Hepatocyte (in vitro differentiated cells): ENCODE results near the gene RAD9A. TPM values are rescaled to one million over a fixed set of nuclear protein-coding genes. Genes with fewer than 3 reads are reported as not detected.

ENCODE experiments used
- DNase-seq: peaks from one replicate; pipeline ENCODE4 v3.0.0-alpha.2; 2016; ENCODE audit warnings: low spot score
- H2AFZ ChIP-seq: fragments of 200-600 bp; sonication (generic); 2 replicates; pipeline ENCODE4 v1.6.0; 2016; ENCODE audit warnings: antibody characterized with exemption, mild to moderate bottlenecking
- H3K27ac ChIP-seq: fragments of 200-600 bp; sonication (generic); 2 replicates; pipeline ENCODE4 v1.5.1; 2016; ENCODE audit warnings: mild to moderate bottlenecking
- H3K27me3 ChIP-seq: fragments of 200-600 bp; sonication (generic); 2 replicates; pipeline ENCODE4 v1.6.1; 2016
- H3K36me3 ChIP-seq: fragments of 200-600 bp; sonication (generic); replicated peaks from 2 replicates; pipeline ENCODE4 v1.5.1; 2016; ENCODE audit warnings: low read depth; ENCODE audit not compliant: insufficient read depth
- H3K4me1 ChIP-seq: fragments of 200-600 bp; sonication (generic); 2 replicates; pipeline ENCODE4 v1.5.1; 2016; ENCODE audit warnings: mild to moderate bottlenecking, moderate library complexity; ENCODE audit not compliant: insufficient read depth
- H3K4me2 ChIP-seq: fragments of 200-600 bp; sonication (generic); 2 replicates; pipeline ENCODE4 v1.6.0; 2016
- H3K4me3 ChIP-seq: fragments of 200-600 bp; sonication (generic); 2 replicates; pipeline ENCODE4 v1.5.1; 2016; ENCODE audit warnings: mild to moderate bottlenecking
- H3K79me2 ChIP-seq: fragments of 200-600 bp; sonication (generic); 2 replicates; pipeline ENCODE4 v1.6.0; 2017; ENCODE audit warnings: mild to moderate bottlenecking
- H3K9me2 ChIP-seq: fragments of 200-600 bp; sonication (generic); replicated peaks from 2 replicates; pipeline ENCODE4 v1.6.0; 2017; ENCODE audit warnings: mild to moderate bottlenecking; ENCODE audit not compliant: insufficient read depth
- H3K9me3 ChIP-seq: fragments of 200-600 bp; sonication (generic); 2 replicates; pipeline ENCODE4 v1.5.1; 2016; ENCODE audit warnings: low read depth, mild to moderate bottlenecking
- H4K20me1 ChIP-seq: fragments of 200-600 bp; sonication (generic); 2 replicates; pipeline ENCODE4 v1.6.0; 2016; ENCODE audit warnings: mild to moderate bottlenecking; ENCODE audit not compliant: insufficient read depth, poor library complexity, severe bottlenecking
- CTCF ChIP-seq: fragments of 200-600 bp; sonication (generic); IDR thresholded peaks from 2 replicates; pipeline ENCODE4 v1.5.1; 2016; ENCODE audit warnings: antibody characterized with exemption, mild to moderate bottlenecking; ENCODE audit not compliant: poor library complexity
- EZH2 ChIP-seq: fragments of 200-600 bp; sonication (generic); IDR thresholded peaks from 2 replicates; pipeline ENCODE4 v1.6.1; 2016; ENCODE audit warnings: antibody characterized with exemption, mild to moderate bottlenecking, borderline replicate concordance
- EZH2phosphoT487 ChIP-seq: fragments of 200-600 bp; sonication (generic); IDR thresholded peaks from one replicate; pipeline ENCODE4 v1.6.1; 2018; ENCODE audit warnings: antibody characterized with exemption, mild to moderate bottlenecking, low read depth, moderate library complexity; ENCODE audit not compliant: unreplicated experiment, severe bottlenecking
- WGBS: methylation state at CpG from one replicate; pipeline ENCODE4 v1.1.6; 2016; ENCODE audit warnings: low lambda C conversion rate; ENCODE audit errors: missing lambda C conversion rate; 5-methylcytosine and 5-hydroxymethylcytosine counted together
- polyA plus RNA-seq: library from polyadenylated mRNA; unstranded; fragments of >200 nt; fragmentation: Nextera tagmentation; extraction: Ambion mirVana; gene quantifications from 2 replicates; pipeline ENCODE4 v1.2.1, GENCODE V29; 2016
- total RNA-seq: library from RNA; depleted of rRNA; stranded (reverse); fragments of >200 nt; gene quantifications from 2 replicates; pipeline ENCODE4 v1.2.3, GENCODE V29; 2014

The RAD9A gene
- total and polyA plus RNA-seq, 2 experiments from 2014 or later: 20.2 to 24.0 TPM

- H3K9me3 ChIP-seq: no peaks in the 10 kb centered on the region
- no peak for DNase-seq
- no peaks in the 10 kb centered on the region for H4K20me1 ChIP-seq
- no peaks in the 10 kb centered on the region for H3K9me2 ChIP-seq
- H3K4me1 ChIP-seq: peaks cover 6% of the 10 kb centered on the region
- WGBS: 78% methylated on average over 2 of the region's 2 CpGs
- H3K27ac ChIP-seq: no peak overlapping the region
- no peak overlapping the region for H3K4me3 ChIP-seq
- H3K4me2 ChIP-seq: no peak overlapping the region
- H3K27me3 ChIP-seq: no peaks in the 10 kb centered on the region
- H2AFZ ChIP-seq: no peak overlapping the region
- no peaks in the 10 kb centered on the region for H3K79me2 ChIP-seq
- TF ChIP-seq CTCF (no peak), EZH2 (no peak), EZH2phosphoT487 (no peak)
- H3K36me3 ChIP-seq: no peaks in the 10 kb centered on the region
Measured at GRCh38 chr11:67413266-67413849, 21.6 kb downstream of the RAD9A start.

DNA sequence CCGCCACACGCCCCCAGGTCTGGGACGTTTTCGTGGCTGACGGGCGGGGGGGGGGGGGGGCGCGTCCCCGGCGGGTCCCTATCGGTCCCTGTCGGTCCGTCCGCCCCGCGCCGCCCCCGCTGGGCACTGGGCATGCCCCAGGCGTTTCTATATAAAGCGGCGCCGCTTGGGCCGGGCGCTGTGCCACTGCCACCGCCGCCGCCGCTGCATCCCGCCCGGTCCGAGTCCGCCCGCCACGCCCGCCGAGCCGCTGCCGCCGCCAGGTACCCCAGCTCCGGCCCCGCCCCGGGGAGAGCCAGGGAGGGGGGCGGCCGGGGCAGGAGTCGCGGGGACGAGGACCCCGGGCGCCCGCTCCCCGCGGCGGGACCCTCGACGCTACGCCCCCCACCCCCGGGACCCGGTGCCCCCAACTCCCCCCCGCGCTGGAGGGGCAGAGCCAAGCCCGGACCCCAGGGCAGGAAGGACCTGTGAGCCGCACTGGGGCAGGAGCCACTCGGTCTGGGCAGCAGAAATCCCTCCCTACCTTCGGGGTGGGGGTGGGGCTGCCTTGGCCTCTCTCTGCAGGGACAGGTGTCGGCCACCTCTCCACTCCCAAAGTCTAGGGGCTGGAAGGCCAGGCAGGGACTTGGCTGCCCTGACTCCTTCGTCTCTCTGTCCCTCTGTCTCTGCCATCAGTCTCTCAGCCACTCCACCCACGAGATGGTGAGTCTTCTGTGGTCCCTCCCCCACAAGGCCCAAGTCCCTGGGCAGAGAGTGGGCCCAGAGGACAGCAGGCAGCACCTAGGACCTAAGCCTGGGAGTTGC is 23.9 kb downstream of the RAD9A start, which contains the start of gene CARNS1:
Gene CARNS1, plus strand, starts transcription at position 178 of the 804 bp plus-strand sequence. Its CDS starts 522 bp downstream, at position 700.
- no peaks in the 10 kb centered on the region for H3K79me2 ChIP-seq
- H3K27me3 ChIP-seq: no peaks in the 10 kb centered on the region
- no peaks in the 10 kb centered on the region for H3K9me3 ChIP-seq
- no peak within 1 kb of the TSS for H3K27ac ChIP-seq
- peaks cover 14% of the 10 kb centered on the region for H3K4me1 ChIP-seq
- H3K9me2 ChIP-seq: no peaks in the 10 kb centered on the region
- DNase-seq: peak; percentile 40
- 29% methylated on average over 9 of the region's 67 CpGs for WGBS
- no peak for TF ChIP-seq CTCF
- no peak for TF ChIP-seq EZH2phosphoT487
- no peak for TF ChIP-seq EZH2
- H3K4me2 ChIP-seq: peak within 1 kb of the TSS; percentile 88
- H4K20me1 ChIP-seq: no peaks in the 10 kb centered on the region
- H2AFZ ChIP-seq: no peak within 1 kb of the TSS
- no peaks in the 10 kb centered on the region for H3K36me3 ChIP-seq
- H3K4me3 ChIP-seq: no peak within 1 kb of the TSS

DNA sequence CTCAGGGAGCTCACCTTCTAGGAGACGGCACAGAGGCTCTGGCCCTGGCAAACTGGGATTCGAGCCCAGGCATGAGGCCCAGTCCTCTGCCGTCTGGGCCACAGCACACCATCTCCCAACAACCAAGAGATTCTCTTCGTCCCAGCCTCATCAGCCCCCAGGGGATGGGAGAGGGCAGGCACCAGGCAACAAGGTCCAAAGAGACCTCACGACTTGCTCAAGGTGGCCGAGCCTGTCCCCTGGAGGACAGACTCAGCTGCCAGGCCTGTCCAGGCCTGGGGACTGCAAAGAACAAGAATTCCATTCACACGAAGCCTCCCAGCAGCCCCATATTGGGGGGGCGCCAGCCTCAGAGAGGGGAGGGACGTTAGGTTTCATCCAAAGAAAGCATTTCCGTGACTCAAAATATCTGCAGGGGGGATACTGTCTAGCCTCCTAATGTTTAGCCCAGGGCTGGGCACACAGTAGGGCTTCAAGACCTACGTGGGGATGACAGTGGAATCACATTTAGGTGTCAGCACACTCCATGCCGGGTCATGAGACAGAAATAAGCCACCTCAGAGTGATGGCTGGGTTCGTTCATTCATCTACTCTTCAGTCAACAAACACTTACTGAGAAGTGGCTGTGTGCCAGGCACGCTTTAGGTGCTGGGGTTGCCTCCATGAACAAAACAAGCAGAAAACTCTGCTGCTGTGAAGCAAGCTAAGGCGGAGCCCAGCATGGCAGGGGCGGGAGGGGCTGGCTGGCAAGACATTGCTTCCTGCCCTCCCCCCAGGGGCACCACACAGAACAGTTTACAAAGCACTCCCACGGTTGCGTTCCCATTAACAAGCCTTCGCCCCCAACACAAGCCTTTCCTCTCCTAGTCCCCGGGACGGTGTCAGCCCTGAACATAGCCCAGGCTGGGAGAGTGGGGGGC is 24.9 kb downstream of the RAD9A start:
- peak; percentile 49 for DNase-seq
- peaks cover 14% of the 10 kb centered on the region for H3K4me1 ChIP-seq

More for the DNA sequence above, 24.9 kb downstream of the RAD9A start:
- H3K36me3 ChIP-seq: no peaks in the 10 kb centered on the region
- 81% methylated on average over 21 of the region's 21 CpGs for WGBS
- no peaks in the 10 kb centered on the region for H3K9me2 ChIP-seq
- no peaks in the 10 kb centered on the region for H4K20me1 ChIP-seq
- no peak overlapping the region for H2AFZ ChIP-seq
- H3K4me2 ChIP-seq: no peak overlapping the region
- no peaks in the 10 kb centered on the region for H3K27me3 ChIP-seq
- H3K9me3 ChIP-seq: no peaks in the 10 kb centered on the region
- H3K4me3 ChIP-seq: no peak overlapping the region
- TF ChIP-seq EZH2: no peak
- no peak for TF ChIP-seq EZH2phosphoT487
- no peak overlapping the region for H3K27ac ChIP-seq
- no peaks in the 10 kb centered on the region for H3K79me2 ChIP-seq
